Ishikawa (cell line): Measurements from ENCODE around the gene RLN3.

ENCODE experiments used
- CEBPB ChIP-seq: IDR thresholded peaks from 2 replicates; pipeline ENCODE4 v1.6.1; 2012
- CREB1 ChIP-seq: IDR thresholded peaks from 2 replicates; pipeline ENCODE4 v1.6.1; 2012; ENCODE audit warnings: low read depth
- EP300 ChIP-seq: IDR thresholded peaks from 2 replicates; pipeline ENCODE4 v1.6.1; 2012; ENCODE audit warnings: borderline replicate concordance
- FOXM1 ChIP-seq: IDR thresholded peaks from 2 replicates; pipeline ENCODE4 v1.6.1; 2012; ENCODE audit warnings: low read depth, borderline replicate concordance
- MAX ChIP-seq: IDR thresholded peaks from 2 replicates; pipeline ENCODE4 v1.6.1; 2012
- NFIC ChIP-seq: IDR thresholded peaks from 2 replicates; pipeline ENCODE4 v1.6.1; 2012
- RAD21 ChIP-seq: IDR thresholded peaks from 2 replicates; pipeline ENCODE4 v1.6.1; 2012; ENCODE audit warnings: low read depth
- REST ChIP-seq: IDR thresholded peaks from 2 replicates; pipeline ENCODE4 v1.6.1; 2012; ENCODE audit warnings: low read depth, mild to moderate bottlenecking
- TAF1 ChIP-seq: IDR thresholded peaks from 2 replicates; pipeline ENCODE4 v1.6.1; 2012; ENCODE audit warnings: low read depth, mild to moderate bottlenecking
- TCF12 ChIP-seq: IDR thresholded peaks from 2 replicates; pipeline ENCODE4 v1.6.1; 2012; ENCODE audit warnings: low read depth
- TEAD4 ChIP-seq: IDR thresholded peaks from 2 replicates; pipeline ENCODE4 v1.6.1; 2012
- USF1 ChIP-seq: IDR thresholded peaks from 2 replicates; pipeline ENCODE4 v1.6.1; 2012
- YY1 ChIP-seq: IDR thresholded peaks from 2 replicates; pipeline ENCODE4 v1.6.1; 2012; ENCODE audit warnings: low read depth
- ZBTB7A ChIP-seq: IDR thresholded peaks from 2 replicates; pipeline ENCODE4 v1.6.1; 2012; ENCODE audit warnings: low read depth

GRCh38 chr19:13984875-13985741 lies 42.8 kb upstream of the RLN3 start:
- TF ChIP-seq FOXM1 (no peak), CEBPB (no peak), USF1 (no peak), RAD21 (no peak), MAX (no peak), EP300 (no peak), CREB1 (no peak), TAF1 (no peak), NFIC (no peak), REST (no peak), ZBTB7A (no peak), YY1 (no peak), TCF12 (no peak), TEAD4 (no peak)
